ENCODE data around the gene CD36.

DNA sequence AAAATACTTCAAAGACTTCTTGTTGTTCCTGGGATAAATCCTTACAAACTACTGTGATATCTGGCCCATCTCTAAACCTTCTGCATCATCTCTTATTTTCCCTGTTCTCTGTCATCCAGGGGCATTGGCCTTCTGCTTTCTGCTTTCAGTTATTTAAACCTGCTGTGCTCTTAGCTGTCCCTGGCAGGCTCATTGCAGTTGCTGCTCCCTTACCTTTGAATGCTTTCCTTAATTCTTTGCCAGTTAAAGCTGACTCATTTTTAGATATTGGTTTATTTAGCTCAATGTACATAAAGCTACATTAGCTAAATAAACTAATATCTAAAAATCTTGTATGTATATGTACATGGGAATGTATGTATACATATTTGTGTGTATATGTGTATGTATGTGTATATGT lies 40.6 kb upstream of the CD36 start:
- TF ChIP-seq EZH2 (IDR thresholded peaks at IDR 0.05; ENCODE audit: insufficient read depth, poor library complexity, severe bottlenecking) (no peak), EZH2phosphoT487 (IDR thresholded peaks at IDR 0.05; ENCODE audit: insufficient read depth, low read depth) (no peak)

All from GM23248 (cell line).